DMS114 treated with DMSO at 0.1 percent for 48 hours (cell line): ENCODE data around the gene POTEG.
"Not testable (repeated sequence)": the region's sequence is repeated elsewhere in the genome, so short reads cannot be mapped to it uniquely, and the experiment has no call there.

Experiments
- DNase-seq: peaks from one replicate; lab custom pipeline; 2025; ENCODE audit not compliant: unreplicated experiment; lab: John Stamatoyannopoulos, UW

POTEG gene

GRCh38 chr14:19434241-19434640 lies at the start of gene POTEG:
TSS of gene POTEG (minus strand) at chr14:19434341. CDS start at chr14:19434289, 52 bp downstream.
- not testable (repeated sequence) for DNase-seq

GRCh38 chr14:19482093-19482492 lies 48.0 kb upstream of the POTEG start:
- DNase-seq: not testable (repeated sequence)

- not testable (repeated sequence) for DNase-seq
Measured at GRCh38 chr14:19481421-19481820, 47.3 kb upstream of the POTEG start.

GRCh38 chr14:19480491-19480890 lies 46.4 kb upstream of the POTEG start:
- DNase-seq: not testable (repeated sequence)

- DNase-seq: not testable (repeated sequence)
Measured at GRCh38 chr14:19445761-19446160, 11.6 kb upstream of the POTEG start.

- DNase-seq: not testable (repeated sequence)
Measured at GRCh38 chr14:19439826-19440225, 5.7 kb upstream of the POTEG start.

- DNase-seq: not testable (repeated sequence)
Measured at GRCh38 chr14:19439219-19439618, 5.1 kb upstream of the POTEG start.

- DNase-seq: not testable (repeated sequence)
Measured at GRCh38 chr14:19437126-19437443, 2.9 kb upstream of the POTEG start.

GRCh38 chr14:19436311-19437125 lies 2.4 kb upstream of the POTEG start:
- not testable (repeated sequence) for DNase-seq

- not testable (repeated sequence) for DNase-seq
Measured at GRCh38 chr14:19435852-19436251, 1.7 kb upstream of the POTEG start.

- not testable (repeated sequence) for DNase-seq
Measured at GRCh38 chr14:19434891-19435290, 750 bp upstream of the POTEG start.

- DNase-seq: not testable (repeated sequence)
Measured at GRCh38 chr14:19433765-19434164, 376 bp downstream of the POTEG start.

GRCh38 chr14:19408519-19408918 lies 25.6 kb downstream of the POTEG start:
- not testable (repeated sequence) for DNase-seq

- DNase-seq: not testable (repeated sequence)
Measured at GRCh38 chr14:19402097-19402496, 32.0 kb downstream of the POTEG start.

- not testable (repeated sequence) for DNase-seq
Measured at GRCh38 chr14:19394727-19395126, 39.4 kb downstream of the POTEG start.

GRCh38 chr14:19390230-19390629 lies 43.9 kb downstream of the POTEG start:
- not testable (repeated sequence) for DNase-seq

- DNase-seq: not testable (repeated sequence)
Measured at GRCh38 chr14:19388741-19389140, 45.4 kb downstream of the POTEG start.

GRCh38 chr14:19386996-19387395 lies 47.1 kb downstream of the POTEG start:
- not testable (repeated sequence) for DNase-seq

GRCh38 chr14:19386309-19386708 lies 47.8 kb downstream of the POTEG start:
- not testable (repeated sequence) for DNase-seq

- DNase-seq: not testable (repeated sequence)
Measured at GRCh38 chr14:19384088-19384781, 49.9 kb downstream of the POTEG start.

GRCh38 chr14:19383008-19383584 lies 51.0 kb downstream of the POTEG start:
- DNase-seq: not testable (repeated sequence)

- DNase-seq: not testable (repeated sequence)
Measured at GRCh38 chr14:19380137-19380536, 54.0 kb downstream of the POTEG start.
